A549 (cell line): ENCODE results near the gene CNTF. TPM values are rescaled to one million over a fixed set of nuclear protein-coding genes. Genes with fewer than 3 reads are reported as not detected.

Source experiments
- ATAC-seq, 2 experiments: fragments of 200-7000 bp in 1 of 2; fragments of >200 bp in 1 of 2; cut with Nextera tagmentation in 1 of 2; cut with Tn5 transposase in 1 of 2; 3 replicates each; pipeline versions ENCODE4 v1.8.0 to v1.9.1; 2018 to 2020; ENCODE audit warnings: mild to moderate bottlenecking in 1 of 2, moderate library complexity in 1 of 2
- CTCF ChIA-PET: fragments of 300-600 bp; sonication (Branson Sonifier 250); formaldehyde crosslinking; extraction: SDS; loops from one replicate; lab custom pipeline; 2021; ENCODE audit warnings: antibody characterized with exemption, inconsistent platforms; lab: Yijun Ruan, JAX
- POLR2A ChIA-PET: fragments of 350-600 bp; formaldehyde crosslinking; extraction: SDS; loops from one replicate; lab custom pipeline; 2021; ENCODE audit warnings: antibody characterized with exemption, inconsistent platforms; lab: Yijun Ruan, JAX
- DNase-seq, 2 experiments: peaks; one replicate each; pipeline versions ENCODE4 v3.0.0 to v3.0.0-alpha.2; 2011 to 2016; ENCODE audit warnings: low read depth in 1 of 2, low spot score in 1 of 2
- FAIRE-seq: peaks from 2 replicates; lab custom pipeline; 2011; peaks lifted over from hg19 to GRCh38; lab: Jason Lieb, UNC
- H3K27ac ChIP-seq, 2 experiments: fragments of >200 bp; sonication (Bioruptor Twin); formaldehyde crosslinking; 3 replicates each; pipeline ENCODE4 v1.5.1; 2016 to 2017
- H3K4me1 ChIP-seq: fragments of >200 bp; sonication (Bioruptor Twin); formaldehyde crosslinking; 3 replicates; pipeline ENCODE4 v1.6.1; 2016
- H3K4me2 ChIP-seq: fragments of >200 bp; sonication (Bioruptor Twin); formaldehyde crosslinking; 3 replicates; pipeline ENCODE4 v1.6.1; 2016
- H3K4me3 ChIP-seq: fragments of >200 bp; sonication (Bioruptor Twin); formaldehyde crosslinking; 3 replicates; pipeline ENCODE4 v1.5.1; 2016
- H3K9me3 ChIP-seq: fragments of >200 bp; sonication (Bioruptor Twin); formaldehyde crosslinking; 3 replicates; pipeline ENCODE4 v1.6.1; 2016
- BCL3 ChIP-seq: fragments of >200 bp; sonication (Bioruptor Twin); formaldehyde crosslinking; IDR thresholded peaks from 3 replicates; pipeline ENCODE4 v1.6.1; 2016
- BHLHE40 ChIP-seq: IDR thresholded peaks from 2 replicates; pipeline ENCODE4 v1.6.1; 2012; ENCODE audit warnings: low read depth, low read length, inconsistent platforms
- CBX8 ChIP-seq: fragments of 200-600 bp; sonication (generic); IDR thresholded peaks from 2 replicates; pipeline ENCODE4 v1.6.1; 2016
- CEBPB ChIP-seq, 2 experiments: fragments of >200 bp in 1 of 2; sonication (Bioruptor Twin) in 1 of 2; formaldehyde crosslinking in 1 of 2; IDR thresholded peaks; 2 replicates each; pipeline ENCODE4 v1.6.1; 2012 to 2016
- CHD2 ChIP-seq: fragments of 150-350 bp; IDR thresholded peaks from 2 replicates; pipeline ENCODE4 v1.6.1; 2014; ENCODE audit warnings: low read length; ENCODE audit not compliant: partially characterized antibody
- CHD4 ChIP-seq: fragments of 200-600 bp; sonication (generic); IDR thresholded peaks from 2 replicates; pipeline ENCODE4 v1.6.1; 2016; ENCODE audit warnings: antibody characterized with exemption, mild to moderate bottlenecking, borderline replicate concordance
- CTCF ChIP-seq: fragments of >200 bp; sonication (Bioruptor Twin); formaldehyde crosslinking; IDR thresholded peaks from 3 replicates; pipeline ENCODE4 v1.5.1; 2016
- EHMT2 ChIP-seq: fragments of 200-600 bp; sonication (generic); IDR thresholded peaks from 2 replicates; pipeline ENCODE4 v1.6.1; 2016; ENCODE audit warnings: antibody characterized with exemption, low read depth, mild to moderate bottlenecking, moderate library complexity
- ELK1 ChIP-seq: fragments of 150-350 bp; IDR thresholded peaks from 2 replicates; pipeline ENCODE4 v1.6.1; 2014; ENCODE audit warnings: low read depth, mild to moderate bottlenecking, low read length
- EP300 ChIP-seq, 2 experiments: fragments of >200 bp; sonication (Bioruptor Twin); formaldehyde crosslinking; IDR thresholded peaks; 2 replicates in 1 of 2; 3 replicates in 1 of 2; pipeline ENCODE4 v1.6.1; 2016 to 2017
- ESRRA ChIP-seq: fragments of 150-350 bp; IDR thresholded peaks from 2 replicates; pipeline ENCODE4 v1.6.1; 2014; ENCODE audit warnings: mild to moderate bottlenecking, low read length, borderline replicate concordance
- FOXS1 ChIP-seq: fragments of 250-450 bp; sonication (Bioruptor Pico); IDR thresholded peaks from 2 replicates; pipeline ENCODE4 v1.5.0; 2020; ENCODE audit warnings: mild to moderate bottlenecking, moderate library complexity
- HDAC2 ChIP-seq: fragments of 200-600 bp; sonication (generic); IDR thresholded peaks from 2 replicates; pipeline ENCODE4 v1.6.1; 2016
- HES2 ChIP-seq: fragments of >200 bp; sonication (Bioruptor Twin); formaldehyde crosslinking; IDR thresholded peaks from 2 replicates; pipeline ENCODE4 v1.6.1; 2016
- HEYL ChIP-seq: fragments of 250-450 bp; sonication (Bioruptor Pico); IDR thresholded peaks from 2 replicates; pipeline ENCODE4 v1.8.0; 2021; ENCODE audit warnings: mild to moderate bottlenecking, moderate library complexity
- HMGXB4 ChIP-seq: fragments of 250-450 bp; sonication (Bioruptor Pico); IDR thresholded peaks from 2 replicates; pipeline ENCODE4 v1.5.0; 2021; ENCODE audit warnings: mild to moderate bottlenecking, moderate library complexity, borderline replicate concordance
- JUN ChIP-seq, 2 experiments: fragments of >200 bp; sonication (Bioruptor Twin); formaldehyde crosslinking; IDR thresholded peaks; 2 replicates in 1 of 2; 3 replicates in 1 of 2; pipeline ENCODE4 v1.6.1; 2016 to 2017
- JUNB ChIP-seq: fragments of >200 bp; sonication (Bioruptor Twin); formaldehyde crosslinking; IDR thresholded peaks from 2 replicates; pipeline ENCODE4 v1.6.1; 2016
- KDM1A ChIP-seq: fragments of 200-600 bp; sonication (generic); IDR thresholded peaks from 2 replicates; pipeline ENCODE4 v1.6.1; 2016; ENCODE audit warnings: low read depth, mild to moderate bottlenecking
- MAFK ChIP-seq: fragments of 450-650 bp; IDR thresholded peaks from 2 replicates; pipeline ENCODE4 v1.6.1; 2014; ENCODE audit not compliant: partially characterized antibody
- MAX ChIP-seq: IDR thresholded peaks from 2 replicates; pipeline ENCODE4 v1.6.1; 2012
- MYC ChIP-seq: IDR thresholded peaks from 2 replicates; pipeline ENCODE4 v1.6.1; 2012; ENCODE audit warnings: mild to moderate bottlenecking, inconsistent platforms, low read length, improper control_type of control experiment, borderline replicate concordance
- NPAS2 ChIP-seq: fragments of 250-450 bp; sonication (Bioruptor Pico); IDR thresholded peaks from 2 replicates; pipeline ENCODE4 v1.8.0; 2022; ENCODE audit warnings: mild to moderate bottlenecking, moderate library complexity, borderline replicate concordance
- PHF8 ChIP-seq: fragments of 200-600 bp; sonication (generic); IDR thresholded peaks from 2 replicates; pipeline ENCODE4 v1.6.1; 2016; ENCODE audit warnings: low read depth, mild to moderate bottlenecking, antibody characterized with exemption, moderate library complexity, borderline replicate concordance
- POLR2A ChIP-seq: IDR thresholded peaks from 2 replicates; pipeline ENCODE4 v1.6.1; 2012; ENCODE audit warnings: mild to moderate bottlenecking, low read length
- RARB ChIP-seq: fragments of 250-450 bp; sonication (Bioruptor Pico); IDR thresholded peaks from 2 replicates; pipeline ENCODE4 v1.8.0; 2021; ENCODE audit warnings: mild to moderate bottlenecking, moderate library complexity
- RFX5 ChIP-seq: fragments of 450-650 bp; IDR thresholded peaks from 2 replicates; pipeline ENCODE4 v1.7.1; 2014; ENCODE audit warnings: antibody characterized with exemption, mild to moderate bottlenecking, moderate library complexity
- RNF2 ChIP-seq: fragments of 200-600 bp; sonication (generic); IDR thresholded peaks from 2 replicates; pipeline ENCODE4 v1.6.1; 2016; ENCODE audit warnings: low read depth, mild to moderate bottlenecking, antibody characterized with exemption, moderate library complexity, borderline replicate concordance
- SMC3 ChIP-seq: fragments of >200 bp; sonication (Bioruptor Twin); formaldehyde crosslinking; IDR thresholded peaks from 3 replicates; pipeline ENCODE4 v1.6.1; 2018; ENCODE audit warnings: inconsistent platforms
- SREBF2 ChIP-seq: fragments of 450-650 bp; IDR thresholded peaks from 2 replicates; pipeline ENCODE4 v1.6.1; 2014; ENCODE audit warnings: mild to moderate bottlenecking, moderate library complexity
- TP53 ChIP-seq: fragments of 250-450 bp; sonication (Bioruptor Pico); IDR thresholded peaks from 2 replicates; pipeline ENCODE4 v1.5.0; 2021; ENCODE audit warnings: mild to moderate bottlenecking, moderate library complexity
- ZFP36 ChIP-seq: fragments of 450-650 bp; IDR thresholded peaks from 2 replicates; pipeline ENCODE4 v1.6.1; 2014; ENCODE audit warnings: borderline replicate concordance; ENCODE audit not compliant: partially characterized antibody
- WGBS: methylation state at CpG from one replicate; pipeline ENCODE4 v1.1.6; 2017; ENCODE audit errors: missing lambda C conversion rate; 5-methylcytosine and 5-hydroxymethylcytosine counted together
- polyA plus RNA-seq, 4 experiments: library from polyadenylated mRNA; depleted of rRNA in 3 of 4; stranded (reverse); fragments of >200 nt; fragmentation: RNase III in 1 of 4; extraction: RNeasy Plus Mini Kit Qiagen cat#74134 plus additional on column Dnase treatment in 1 of 4; gene quantifications; 2 replicates in 3 of 4; 3 replicates in 1 of 4; pipeline ENCODE4 v1.2.3, GENCODE V29; 2011 to 2017

Gene CNTF
- polyA plus RNA-seq, 2 of the 4 experiments (the other 2 are of a cell fraction) = 1.3 TPM

- ATAC-seq = no peak
- CTCF ChIA-PET = interaction anchor here (1.2 to 4.2 kb wide), 5 partner anchors 8 to 114 kb away, joined by 3 to 36 read pairs (median 4); no protein-coding TSS in a partner anchor
Measured at GRCh38 chr11:58637371-58637770, 14.9 kb downstream of the CNTF start.

GRCh38 chr11:58639103-58639502, 16.6 kb downstream of the CNTF start:
- no peak for FAIRE-seq
- no peaks in the 10 kb centered on the region for H3K9me3 ChIP-seq
- 60% methylated on average over 6 of the region's 6 CpGs for WGBS
- no peak overlapping the region for H3K4me2 ChIP-seq
- no peak for ATAC-seq
- no peak overlapping the region for H3K27ac ChIP-seq
- H3K4me1 ChIP-seq = no peaks in the 10 kb centered on the region
- POLR2A ChIA-PET = no interaction called here
- TF ChIP-seq HMGXB4 (CRISPR knock-in tag) = no peak
- no peak for TF ChIP-seq SMC3
- no peak for TF ChIP-seq JUN (IDR thresholded peaks at IDR 0.05)
- no peak for TF ChIP-seq CTCF
- TF ChIP-seq CHD4 = no peak
- no peak for TF ChIP-seq RFX5
- no peak for TF ChIP-seq TP53 (CRISPR knock-in tag)
- no peak for TF ChIP-seq ELK1
- no peak for TF ChIP-seq NPAS2 (CRISPR knock-in tag)
- no peak for TF ChIP-seq PHF8
- no peak for TF ChIP-seq MYC
- TF ChIP-seq MAFK = no peak
- TF ChIP-seq CEBPB (IDR thresholded peaks at IDR 0.05) = no peak
- no peak for TF ChIP-seq HEYL (CRISPR knock-in tag)
- TF ChIP-seq CHD2 = no peak
- TF ChIP-seq EP300 (IDR thresholded peaks at IDR 0.05) = no peak
- TF ChIP-seq SREBF2 = no peak
- CTCF ChIA-PET = interaction anchor here (1.2 to 4.2 kb wide), 4 partner anchors 10 to 419 kb away, joined by 3 to 36 read pairs (median 11); no protein-coding TSS in a partner anchor
- no peak for DNase-seq
- no peak overlapping the region for H3K4me3 ChIP-seq

More at GRCh38 chr11:58637371-58637770, 14.9 kb downstream of the CNTF start:
- no peak overlapping the region for H3K4me2 ChIP-seq
- no peak overlapping the region for H3K4me3 ChIP-seq
- WGBS = 23% methylated on average over 2 of the region's 2 CpGs
- no peak for TF ChIP-seq ESRRA
- no peak for TF ChIP-seq BHLHE40
- no peak for TF ChIP-seq ZFP36
- TF ChIP-seq FOXS1 (CRISPR knock-in tag) = no peak
- no peak for TF ChIP-seq BCL3
- TF ChIP-seq CEBPB (IDR thresholded peaks at IDR 0.05) = no peak
- no peak for TF ChIP-seq JUNB
- no peak for TF ChIP-seq CBX8
- TF ChIP-seq MAX = no peak
- no peak for TF ChIP-seq EHMT2
- TF ChIP-seq KDM1A = no peak
- TF ChIP-seq POLR2A = no peak
- TF ChIP-seq PHF8 = no peak
- no peak for TF ChIP-seq HDAC2
- no peak for TF ChIP-seq JUN (IDR thresholded peaks at IDR 0.05)
- TF ChIP-seq RARB (CRISPR knock-in tag) = no peak
- no peak for TF ChIP-seq HES2
- TF ChIP-seq RNF2 = no peak
- no peak for TF ChIP-seq TP53 (CRISPR knock-in tag)
- FAIRE-seq (no peak), DNase-seq (no peak)
- no peaks in the 10 kb centered on the region for H3K9me3 ChIP-seq
- no peaks in the 10 kb centered on the region for H3K4me1 ChIP-seq
- POLR2A ChIA-PET = no interaction called here
- no peak overlapping the region for H3K27ac ChIP-seq
